ENCODE results near the gene LRCH1.

Gene LRCH1

GRCh38 chr13:46618694-46619254 is 65.8 kb downstream of the LRCH1 start:
- H3K36me3 Mint-ChIP-seq (ENCODE audit: low read depth) = no peaks in the 10 kb centered on the region
- H3K9me3 Mint-ChIP-seq = no peaks in the 10 kb centered on the region
- DNase-seq = no peak
- no peaks in the 10 kb centered on the region for H3K27me3 Mint-ChIP-seq
- H3K4me1 Mint-ChIP-seq (ENCODE audit: low read depth) = peaks cover 62% of the 10 kb centered on the region
- no peak overlapping the region for H3K4me3 Mint-ChIP-seq
- no peak overlapping the region for H3K27ac Mint-ChIP-seq

GRCh38 chr13:46620029-46620428 is 67.1 kb downstream of the LRCH1 start:
- no peak overlapping the region for H3K4me3 Mint-ChIP-seq
- no peak for DNase-seq
- H3K36me3 Mint-ChIP-seq (ENCODE audit: low read depth) = no peaks in the 10 kb centered on the region
- no peak overlapping the region for H3K27ac Mint-ChIP-seq
- peaks cover 66% of the 10 kb centered on the region for H3K4me1 Mint-ChIP-seq (ENCODE audit: low read depth)
- no peaks in the 10 kb centered on the region for H3K9me3 Mint-ChIP-seq
- H3K27me3 Mint-ChIP-seq = no peaks in the 10 kb centered on the region

- peaks cover 70% of the 10 kb centered on the region for H3K4me1 Mint-ChIP-seq (ENCODE audit: low read depth)
Measured at GRCh38 chr13:46620471-46620870, 67.5 kb downstream of the LRCH1 start.

GRCh38 chr13:46621133-46621532 is 68.2 kb downstream of the LRCH1 start:
- no peaks in the 10 kb centered on the region for H3K36me3 Mint-ChIP-seq (ENCODE audit: low read depth)
- H3K27ac Mint-ChIP-seq = no peak overlapping the region
- no peaks in the 10 kb centered on the region for H3K9me3 Mint-ChIP-seq
- no peak for DNase-seq
- peaks cover 73% of the 10 kb centered on the region for H3K4me1 Mint-ChIP-seq (ENCODE audit: low read depth)
- H3K27me3 Mint-ChIP-seq = no peaks in the 10 kb centered on the region
- H3K4me3 Mint-ChIP-seq = no peak overlapping the region

More at GRCh38 chr13:46620471-46620870, 67.5 kb downstream of the LRCH1 start:
- no peaks in the 10 kb centered on the region for H3K9me3 Mint-ChIP-seq
- no peak overlapping the region for H3K27ac Mint-ChIP-seq
- no peak for DNase-seq
- no peaks in the 10 kb centered on the region for H3K27me3 Mint-ChIP-seq
- H3K36me3 Mint-ChIP-seq (ENCODE audit: low read depth) = no peaks in the 10 kb centered on the region
- H3K4me3 Mint-ChIP-seq = no peak overlapping the region

- H3K4me1 Mint-ChIP-seq (ENCODE audit: low read depth) = peaks cover 74% of the 10 kb centered on the region
- H3K27me3 Mint-ChIP-seq = no peaks in the 10 kb centered on the region
- no peaks in the 10 kb centered on the region for H3K9me3 Mint-ChIP-seq
- no peak overlapping the region for H3K27ac Mint-ChIP-seq
- DNase-seq = no peak
- H3K36me3 Mint-ChIP-seq (ENCODE audit: low read depth) = no peaks in the 10 kb centered on the region
- no peak overlapping the region for H3K4me3 Mint-ChIP-seq
Measured at GRCh38 chr13:46621792-46622629, 69.0 kb downstream of the LRCH1 start.

GRCh38 chr13:46622630-46623256 is 69.8 kb downstream of the LRCH1 start:
- peaks cover 70% of the 10 kb centered on the region for H3K4me1 Mint-ChIP-seq (ENCODE audit: low read depth)
- H3K4me3 Mint-ChIP-seq = no peak overlapping the region
- DNase-seq = no peak
- no peaks in the 10 kb centered on the region for H3K36me3 Mint-ChIP-seq (ENCODE audit: low read depth)
- no peaks in the 10 kb centered on the region for H3K9me3 Mint-ChIP-seq
- no peak overlapping the region for H3K27ac Mint-ChIP-seq
- H3K27me3 Mint-ChIP-seq = no peaks in the 10 kb centered on the region

GRCh38 chr13:46624353-46624752 is 71.4 kb downstream of the LRCH1 start:
- DNase-seq = no peak
- Mint-ChIP-seq H3K4me1 (ENCODE audit: low read depth) (peaks cover 68% of the 10 kb centered on the region), H3K27ac (no peak overlapping the region), H3K36me3 (ENCODE audit: low read depth) (no peaks in the 10 kb centered on the region), H3K27me3 (no peaks in the 10 kb centered on the region), H3K4me3 (no peak overlapping the region), H3K9me3 (no peaks in the 10 kb centered on the region)

GRCh38 chr13:46624821-46625220 is 71.9 kb downstream of the LRCH1 start:
- H3K9me3 Mint-ChIP-seq = no peaks in the 10 kb centered on the region
- H3K4me1 Mint-ChIP-seq (ENCODE audit: low read depth) = peaks cover 69% of the 10 kb centered on the region
- no peak overlapping the region for H3K27ac Mint-ChIP-seq
- H3K36me3 Mint-ChIP-seq (ENCODE audit: low read depth) = no peaks in the 10 kb centered on the region
- no peaks in the 10 kb centered on the region for H3K27me3 Mint-ChIP-seq
- no peak for DNase-seq
- H3K4me3 Mint-ChIP-seq = no peak overlapping the region

GRCh38 chr13:46627462-46627861 is 74.5 kb downstream of the LRCH1 start:
- no peak overlapping the region for H3K4me3 Mint-ChIP-seq
- H3K4me1 Mint-ChIP-seq (ENCODE audit: low read depth) = peaks cover 65% of the 10 kb centered on the region
- no peak for DNase-seq
- no peaks in the 10 kb centered on the region for H3K9me3 Mint-ChIP-seq
- H3K27me3 Mint-ChIP-seq = no peaks in the 10 kb centered on the region
- no peaks in the 10 kb centered on the region for H3K36me3 Mint-ChIP-seq (ENCODE audit: low read depth)
- H3K27ac Mint-ChIP-seq = no peak overlapping the region

- Mint-ChIP-seq H3K4me3 (no peak overlapping the region), H3K27me3 (no peaks in the 10 kb centered on the region), H3K9me3 (no peaks in the 10 kb centered on the region), H3K27ac (no peak overlapping the region), H3K36me3 (ENCODE audit: low read depth) (no peaks in the 10 kb centered on the region), H3K4me1 (ENCODE audit: low read depth) (peaks cover 62% of the 10 kb centered on the region)
- no peak for DNase-seq
Measured at GRCh38 chr13:46628622-46629365, 75.8 kb downstream of the LRCH1 start.

- DNase-seq = no peak
- Mint-ChIP-seq H3K36me3 (ENCODE audit: low read depth) (no peaks in the 10 kb centered on the region), H3K9me3 (no peaks in the 10 kb centered on the region), H3K27ac (no peak overlapping the region), H3K27me3 (no peaks in the 10 kb centered on the region), H3K4me1 (ENCODE audit: low read depth) (peaks cover 60% of the 10 kb centered on the region), H3K4me3 (no peak overlapping the region)
Measured at GRCh38 chr13:46629811-46630413, 76.9 kb downstream of the LRCH1 start.

- no peaks in the 10 kb centered on the region for H3K27me3 Mint-ChIP-seq
- H3K36me3 Mint-ChIP-seq (ENCODE audit: low read depth) = no peaks in the 10 kb centered on the region
- peaks cover 53% of the 10 kb centered on the region for H3K4me1 Mint-ChIP-seq (ENCODE audit: low read depth)
- no peaks in the 10 kb centered on the region for H3K9me3 Mint-ChIP-seq
- no peak overlapping the region for H3K4me3 Mint-ChIP-seq
- no peak for DNase-seq
- H3K27ac Mint-ChIP-seq = no peak overlapping the region
Measured at GRCh38 chr13:46630431-46631178, 77.6 kb downstream of the LRCH1 start.

- no peaks in the 10 kb centered on the region for H3K9me3 Mint-ChIP-seq
- H3K4me3 Mint-ChIP-seq = no peak overlapping the region
- H3K4me1 Mint-ChIP-seq (ENCODE audit: low read depth) = peaks cover 50% of the 10 kb centered on the region
- no peak for DNase-seq
- no peaks in the 10 kb centered on the region for H3K36me3 Mint-ChIP-seq (ENCODE audit: low read depth)
- no peak overlapping the region for H3K27ac Mint-ChIP-seq
- H3K27me3 Mint-ChIP-seq = no peaks in the 10 kb centered on the region
Measured at GRCh38 chr13:46631179-46631542, 78.2 kb downstream of the LRCH1 start.

- Mint-ChIP-seq H3K27ac (no peak overlapping the region), H3K4me1 (ENCODE audit: low read depth) (peaks cover 45% of the 10 kb centered on the region), H3K4me3 (no peak overlapping the region), H3K36me3 (ENCODE audit: low read depth) (no peaks in the 10 kb centered on the region), H3K9me3 (no peaks in the 10 kb centered on the region), H3K27me3 (no peaks in the 10 kb centered on the region)
- no peak for DNase-seq
Measured at GRCh38 chr13:46632176-46632575, 79.2 kb downstream of the LRCH1 start.

All from activated T-cell treated with anti-CD3 and anti-CD28 coated beads, Interleukin-2, amount 50 U/mL, for 24 hours (primary cell).